Activated naive CD4-positive, alpha-beta T cell treated with anti-CD3 and anti-CD28 coated beads, Interleukin-2, amount 10 ng/mL, durations not matched to agents 7 days and 5 days (primary cell): Measurements from ENCODE around the gene FNDC3A.
"Not testable (repeated sequence)": the region's sequence is repeated elsewhere in the genome, so short reads cannot be mapped to it uniquely, and the experiment has no call there.

ENCODE experiments used
- CTCF ChIA-PET: fragments of 350-600 bp; sonication (Branson Sonifier 250); formaldehyde crosslinking; loops from one replicate; lab custom pipeline; 2021; ENCODE audit warnings: antibody characterized with exemption; lab: Charles Lee
- DNase-seq: peaks from one replicate; pipeline ENCODE4 v3.0.0-alpha.2; 2020
- H3K27ac Mint-ChIP-seq: one replicate; pipeline ENCODE4 v1.8.0; 2021; ENCODE audit warnings: mild to moderate bottlenecking, moderate library complexity, mixed read lengths
- H3K27me3 Mint-ChIP-seq: one replicate; pipeline ENCODE4 v1.8.0; 2021; ENCODE audit warnings: mild to moderate bottlenecking, mixed read lengths
- H3K36me3 Mint-ChIP-seq: one replicate; pipeline ENCODE4 v1.8.0; 2021; ENCODE audit warnings: mixed read lengths
- H3K4me1 Mint-ChIP-seq: one replicate; pipeline ENCODE4 v1.8.0; 2021; ENCODE audit warnings: mixed read lengths
- H3K4me3 Mint-ChIP-seq: one replicate; pipeline ENCODE4 v1.8.0; 2021; ENCODE audit warnings: mild to moderate bottlenecking, moderate library complexity, mixed read lengths
- H3K9me3 Mint-ChIP-seq: one replicate; pipeline ENCODE4 v1.8.0; 2021; ENCODE audit warnings: mixed read lengths

The FNDC3A gene

GRCh38 chr13:49064476-49064875, 88.8 kb downstream of the FNDC3A start:
- CTCF ChIA-PET = no interaction called here
- peaks cover 2% of the 10 kb centered on the region for H3K9me3 Mint-ChIP-seq
- H3K27ac Mint-ChIP-seq = no peak overlapping the region
- peaks cover 7% of the 10 kb centered on the region for H3K4me1 Mint-ChIP-seq
- H3K27me3 Mint-ChIP-seq = no peaks in the 10 kb centered on the region
- H3K36me3 Mint-ChIP-seq = no peaks in the 10 kb centered on the region
- no peak overlapping the region for H3K4me3 Mint-ChIP-seq
- DNase-seq = no peak

GRCh38 chr13:49066856-49067255, 91.1 kb downstream of the FNDC3A start:
- CTCF ChIA-PET = no interaction called here
- DNase-seq = no peak

GRCh38 chr13:49068498-49068897, 92.8 kb downstream of the FNDC3A start:
- CTCF ChIA-PET, DNase-seq, H3K4me1 Mint-ChIP-seq, H3K4me3 Mint-ChIP-seq, H3K9me3 Mint-ChIP-seq, H3K27me3 Mint-ChIP-seq, H3K27ac Mint-ChIP-seq: not testable (repeated sequence)
- H3K36me3 Mint-ChIP-seq = peaks cover 10% of the 10 kb centered on the region

More at GRCh38 chr13:49066856-49067255, 91.1 kb downstream of the FNDC3A start:
- Mint-ChIP-seq H3K4me1 (peaks cover 5% of the 10 kb centered on the region), H3K36me3 (peaks cover 10% of the 10 kb centered on the region), H3K4me3 (no peak overlapping the region), H3K9me3 (no peaks in the 10 kb centered on the region), H3K27ac (no peak overlapping the region), H3K27me3 (no peaks in the 10 kb centered on the region)

GRCh38 chr13:49070021-49070420, 94.3 kb downstream of the FNDC3A start:
- H3K4me3 Mint-ChIP-seq, H3K9me3 Mint-ChIP-seq, DNase-seq, CTCF ChIA-PET, H3K4me1 Mint-ChIP-seq, H3K27ac Mint-ChIP-seq, H3K27me3 Mint-ChIP-seq: not testable (repeated sequence)
- peaks cover 12% of the 10 kb centered on the region for H3K36me3 Mint-ChIP-seq

- Mint-ChIP-seq H3K9me3 (no peaks in the 10 kb centered on the region), H3K27ac (no peak overlapping the region), H3K4me3 (no peak overlapping the region), H3K27me3 (no peaks in the 10 kb centered on the region), H3K36me3 (peaks cover 14% of the 10 kb centered on the region), H3K4me1 (no peaks in the 10 kb centered on the region)
- DNase-seq = no peak
- CTCF ChIA-PET = no interaction called here
These were observed 95.7 kb downstream of the FNDC3A start for GRCh38 chr13:49071341-49071937.

GRCh38 chr13:49082653-49083536, 107.2 kb downstream of the FNDC3A start:
- no peaks in the 10 kb centered on the region for H3K9me3 Mint-ChIP-seq
- CTCF ChIA-PET = no interaction called here
- no peaks in the 10 kb centered on the region for H3K27me3 Mint-ChIP-seq
- H3K36me3 Mint-ChIP-seq = peaks cover 21% of the 10 kb centered on the region
- DNase-seq = no peak
- H3K27ac Mint-ChIP-seq = no peak overlapping the region
- H3K4me3 Mint-ChIP-seq = no peak overlapping the region
- H3K4me1 Mint-ChIP-seq = no peaks in the 10 kb centered on the region

- Mint-ChIP-seq H3K4me3 (no peak overlapping the region), H3K27ac (no peak overlapping the region), H3K4me1 (no peaks in the 10 kb centered on the region), H3K9me3 (no peaks in the 10 kb centered on the region), H3K36me3 (peaks cover 13% of the 10 kb centered on the region), H3K27me3 (no peaks in the 10 kb centered on the region)
- CTCF ChIA-PET = no interaction called here
- no peak for DNase-seq
These were observed 109.2 kb downstream of the FNDC3A start for GRCh38 chr13:49084961-49085360.

- CTCF ChIA-PET = no interaction called here
- no peaks in the 10 kb centered on the region for H3K27me3 Mint-ChIP-seq
- H3K9me3 Mint-ChIP-seq = no peaks in the 10 kb centered on the region
- no peak for DNase-seq
- no peaks in the 10 kb centered on the region for H3K4me1 Mint-ChIP-seq
- H3K27ac Mint-ChIP-seq = no peak overlapping the region
- H3K4me3 Mint-ChIP-seq = no peak overlapping the region
- peaks cover 10% of the 10 kb centered on the region for H3K36me3 Mint-ChIP-seq
These were observed 111.0 kb downstream of the FNDC3A start for GRCh38 chr13:49086722-49087121.

GRCh38 chr13:49093376-49093775, 117.7 kb downstream of the FNDC3A start:
- peaks cover 4% of the 10 kb centered on the region for H3K4me1 Mint-ChIP-seq

GRCh38 chr13:49097374-49097773, 121.7 kb downstream of the FNDC3A start:
- CTCF ChIA-PET = no interaction called here
- DNase-seq = no peak
- Mint-ChIP-seq H3K4me1 (peaks cover 9% of the 10 kb centered on the region), H3K27ac (peak overlapping the region; percentile 49), H3K36me3 (peaks cover 2% of the 10 kb centered on the region), H3K9me3 (no peaks in the 10 kb centered on the region), H3K4me3 (no peak overlapping the region), H3K27me3 (no peaks in the 10 kb centered on the region)

More at GRCh38 chr13:49093376-49093775, 117.7 kb downstream of the FNDC3A start:
- DNase-seq = no peak
- no peaks in the 10 kb centered on the region for H3K27me3 Mint-ChIP-seq
- no peak overlapping the region for H3K4me3 Mint-ChIP-seq
- H3K36me3 Mint-ChIP-seq = peaks cover 4% of the 10 kb centered on the region
- CTCF ChIA-PET = no interaction called here
- no peaks in the 10 kb centered on the region for H3K9me3 Mint-ChIP-seq
- no peak overlapping the region for H3K27ac Mint-ChIP-seq

- H3K9me3 Mint-ChIP-seq = no peaks in the 10 kb centered on the region
- peaks cover 9% of the 10 kb centered on the region for H3K4me1 Mint-ChIP-seq
- no peak overlapping the region for H3K4me3 Mint-ChIP-seq
- CTCF ChIA-PET = interaction anchor here (1.6 kb wide), 1 partner anchor 183 kb away, joined by 8 read pairs; no protein-coding TSS in a partner anchor
- no peak overlapping the region for H3K27ac Mint-ChIP-seq
- H3K36me3 Mint-ChIP-seq = no peaks in the 10 kb centered on the region
- no peaks in the 10 kb centered on the region for H3K27me3 Mint-ChIP-seq
- DNase-seq = no peak
These were observed 122.5 kb downstream of the FNDC3A start for GRCh38 chr13:49098198-49098597.

GRCh38 chr13:49098771-49099512, 123.2 kb downstream of the FNDC3A start:
- Mint-ChIP-seq H3K27ac (no peak overlapping the region), H3K9me3 (no peaks in the 10 kb centered on the region), H3K27me3 (no peaks in the 10 kb centered on the region), H3K4me3 (no peak overlapping the region), H3K4me1 (peaks cover 9% of the 10 kb centered on the region), H3K36me3 (peaks cover 5% of the 10 kb centered on the region)
- DNase-seq = no peak
- CTCF ChIA-PET = interaction anchor here (1.0 to 1.6 kb wide), 4 partner anchors 179 to 187 kb away, joined by 3 to 8 read pairs (median 5); no protein-coding TSS in a partner anchor

- Mint-ChIP-seq H3K9me3 (no peaks in the 10 kb centered on the region), H3K27me3 (no peaks in the 10 kb centered on the region), H3K27ac (no peak overlapping the region), H3K36me3 (peaks cover 6% of the 10 kb centered on the region), H3K4me3 (no peak overlapping the region), H3K4me1 (peaks cover 9% of the 10 kb centered on the region)
- CTCF ChIA-PET = interaction anchor here (1.0 to 1.6 kb wide), 4 partner anchors 179 to 186 kb away, joined by 3 to 8 read pairs (median 5); no protein-coding TSS in a partner anchor
- DNase-seq = no peak
These were observed 123.8 kb downstream of the FNDC3A start for GRCh38 chr13:49099513-49099877.
